Measurements from ENCODE around the gene RUNX2. TPM values are rescaled to one million over a fixed set of nuclear protein-coding genes. Genes with fewer than 3 reads are reported as not detected.

RUNX2 gene
- total and polyA plus RNA-seq, 4 donors: 1.8 to 6.7 (median 3.2) TPM

- Histone ChIP-seq H3K9me3 (ENCODE audit: control insufficient read depth in 4 of 4, insufficient read depth in 3 of 4, low read length in 3 of 4) (no peaks in the 10 kb centered on the region), H3K27me3 (ENCODE audit: control insufficient read depth in 3 of 3, insufficient read depth in 3 of 3, low read length in 2 of 3) (no peaks in the 10 kb centered on the region), H3K27ac (ENCODE audit: low read depth in 1 of 2, low read length in 1 of 2) (no peak overlapping the region), H3K4me3 (no peak overlapping the region), H3K9ac (ENCODE audit: insufficient read depth in 1 of 2, low read length in 2 of 2) (no peak overlapping the region), H3K4me1 (ENCODE audit: control insufficient read depth in 5 of 5, insufficient read depth in 5 of 5, low read length in 5 of 5) (peaks cover 0 to 20% (median 6%) of the 10 kb centered on the region in 5 donors), H3K36me3 (ENCODE audit: control insufficient read depth in 4 of 4, insufficient read depth in 4 of 4, low read length in 4 of 4) (no peaks in the 10 kb centered on the region)
- WGBS, 2 donors: 72 to 84% methylated on average over 3 of the region's 3 CpGs
- DNase-seq (no peak), ATAC-seq (ENCODE audit: insufficient read depth, low FRiP score) (no peak)
- TF ChIP-seq CTCF (IDR thresholded peaks at IDR 0.05; ENCODE audit: control extremely low read depth, extremely low read depth): no peak
Observed at GRCh38 chr6:45467853-45468252, 139.7 kb downstream of the RUNX2 start.

GRCh38 chr6:45469663-45470062 is 141.5 kb downstream of the RUNX2 start:
- no peak overlapping the region for H3K27ac ChIP-seq (ENCODE audit: low read depth in 1 of 2, low read length in 1 of 2)
- no peak overlapping the region for H3K4me3 ChIP-seq
- H3K4me1 ChIP-seq (ENCODE audit: control insufficient read depth in 5 of 5, insufficient read depth in 5 of 5, low read length in 5 of 5): peaks cover 0 to 25% (median 9%) of the 10 kb centered on the region in 5 donors
- H3K36me3 ChIP-seq (ENCODE audit: control insufficient read depth in 4 of 4, insufficient read depth in 4 of 4, low read length in 4 of 4): no peaks in the 10 kb centered on the region
- no peak for TF ChIP-seq CTCF (IDR thresholded peaks at IDR 0.05; ENCODE audit: control extremely low read depth, extremely low read depth)
- H3K9ac ChIP-seq (ENCODE audit: insufficient read depth in 1 of 2, low read length in 2 of 2): no peak overlapping the region
- H3K27me3 ChIP-seq (ENCODE audit: control insufficient read depth in 3 of 3, insufficient read depth in 3 of 3, low read length in 2 of 3): no peaks in the 10 kb centered on the region
- ATAC-seq (ENCODE audit: insufficient read depth, low FRiP score) (no peak), DNase-seq (no peak)
- H3K9me3 ChIP-seq (ENCODE audit: control insufficient read depth in 4 of 4, insufficient read depth in 3 of 4, low read length in 3 of 4): no peaks in the 10 kb centered on the region
- 91 to 96% methylated on average over 4 of the region's 4 CpGs for WGBS, 2 donors

DNA sequence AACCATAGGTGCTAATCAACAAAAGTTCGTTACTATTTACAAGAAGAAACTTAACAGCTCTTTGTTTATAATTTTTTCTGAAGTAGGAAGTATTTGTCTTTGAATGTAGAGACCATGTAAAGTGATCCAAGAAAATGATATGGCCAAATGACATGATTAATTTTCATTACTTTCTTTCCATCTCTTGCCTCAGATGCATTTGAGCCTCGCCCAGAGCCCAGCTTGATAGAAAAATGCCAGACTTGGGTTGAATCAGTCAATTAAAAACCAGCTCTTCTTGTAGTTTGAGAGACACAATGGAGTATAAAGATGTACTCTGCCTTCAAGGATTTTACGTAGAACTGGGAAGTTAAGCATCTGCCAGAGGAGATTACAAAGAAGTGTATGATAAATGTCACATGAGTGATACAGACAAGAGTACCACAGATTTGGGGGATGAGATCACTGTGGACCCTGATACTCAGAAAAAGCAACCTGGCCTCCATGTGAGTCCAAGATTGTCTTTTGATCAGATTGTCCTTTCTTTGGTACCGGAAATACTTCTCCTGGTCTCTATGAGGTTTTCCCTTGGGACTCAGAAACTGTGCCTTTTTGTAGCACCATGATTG is 142.1 kb downstream of the RUNX2 start:
- Histone ChIP-seq H3K27ac (ENCODE audit: low read depth in 1 of 2, low read length in 1 of 2) (no peak overlapping the region), H3K27me3 (ENCODE audit: control insufficient read depth in 3 of 3, insufficient read depth in 3 of 3, low read length in 2 of 3) (no peaks in the 10 kb centered on the region), H3K36me3 (ENCODE audit: control insufficient read depth in 4 of 4, insufficient read depth in 4 of 4, low read length in 4 of 4) (no peaks in the 10 kb centered on the region), H3K4me3 (no peak overlapping the region), H3K9me3 (ENCODE audit: control insufficient read depth in 4 of 4, insufficient read depth in 3 of 4, low read length in 3 of 4) (no peaks in the 10 kb centered on the region), H3K4me1 (ENCODE audit: control insufficient read depth in 5 of 5, insufficient read depth in 5 of 5, low read length in 5 of 5) (peaks cover 0 to 25% (median 9%) of the 10 kb centered on the region in 5 donors), H3K9ac (ENCODE audit: insufficient read depth in 1 of 2, low read length in 2 of 2) (no peak overlapping the region)
- DNase-seq: no peak
- WGBS, 2 donors: 84 to 93% methylated on average over 4 of the region's 4 CpGs
- ATAC-seq (ENCODE audit: insufficient read depth, low FRiP score): no peak
- no peak for TF ChIP-seq CTCF (IDR thresholded peaks at IDR 0.05; ENCODE audit: control extremely low read depth, extremely low read depth)

DNA sequence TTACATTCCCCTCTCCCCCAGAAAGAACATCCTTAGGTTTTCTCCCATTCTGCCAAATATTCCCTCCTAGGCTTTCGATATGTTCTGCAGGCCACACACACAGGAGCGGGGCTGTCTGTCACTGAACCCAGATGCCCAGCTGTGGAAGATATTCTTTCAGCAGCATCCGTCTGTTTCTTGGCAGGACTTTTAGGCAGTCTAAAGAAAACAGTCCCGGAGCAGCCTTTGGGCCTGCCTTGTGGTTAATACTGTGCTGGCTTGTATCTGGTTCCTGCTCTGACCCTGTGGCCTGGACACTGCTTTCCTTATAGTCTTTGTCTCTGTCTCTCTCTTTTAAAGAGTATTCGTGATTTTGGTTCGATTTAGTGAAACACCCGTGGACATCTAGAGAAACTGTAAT is 144.3 kb downstream of the RUNX2 start:
- Histone ChIP-seq H3K4me3 (no peak overlapping the region), H3K36me3 (ENCODE audit: control insufficient read depth in 4 of 4, insufficient read depth in 4 of 4, low read length in 4 of 4) (no peaks in the 10 kb centered on the region), H3K9ac (ENCODE audit: insufficient read depth in 1 of 2, low read length in 2 of 2) (no peak overlapping the region), H3K4me1 (ENCODE audit: control insufficient read depth in 5 of 5, insufficient read depth in 5 of 5, low read length in 5 of 5) (peaks cover 0 to 25% (median 9%) of the 10 kb centered on the region in 5 donors), H3K9me3 (ENCODE audit: control insufficient read depth in 4 of 4, insufficient read depth in 3 of 4, low read length in 3 of 4) (no peaks in the 10 kb centered on the region), H3K27me3 (ENCODE audit: control insufficient read depth in 3 of 3, insufficient read depth in 3 of 3, low read length in 2 of 3) (no peaks in the 10 kb centered on the region), H3K27ac (ENCODE audit: low read depth in 1 of 2, low read length in 1 of 2) (no peak overlapping the region)
- WGBS, 2 donors: 78 to 81% methylated on average over 7 of the region's 7 CpGs
- no peak for TF ChIP-seq CTCF (IDR thresholded peaks at IDR 0.05; ENCODE audit: control extremely low read depth, extremely low read depth)
- no peak for ATAC-seq (ENCODE audit: insufficient read depth, low FRiP score)
- DNase-seq: peak; percentile 70 to 90 (median 82)

Measured in lung (tissue), 12 donors.